ENCODE measurements around the gene GPR50.
A peak's percentile ranks its signal among the peaks of the same experiment; 100 is the strongest.

Gene GPR50

DNA sequence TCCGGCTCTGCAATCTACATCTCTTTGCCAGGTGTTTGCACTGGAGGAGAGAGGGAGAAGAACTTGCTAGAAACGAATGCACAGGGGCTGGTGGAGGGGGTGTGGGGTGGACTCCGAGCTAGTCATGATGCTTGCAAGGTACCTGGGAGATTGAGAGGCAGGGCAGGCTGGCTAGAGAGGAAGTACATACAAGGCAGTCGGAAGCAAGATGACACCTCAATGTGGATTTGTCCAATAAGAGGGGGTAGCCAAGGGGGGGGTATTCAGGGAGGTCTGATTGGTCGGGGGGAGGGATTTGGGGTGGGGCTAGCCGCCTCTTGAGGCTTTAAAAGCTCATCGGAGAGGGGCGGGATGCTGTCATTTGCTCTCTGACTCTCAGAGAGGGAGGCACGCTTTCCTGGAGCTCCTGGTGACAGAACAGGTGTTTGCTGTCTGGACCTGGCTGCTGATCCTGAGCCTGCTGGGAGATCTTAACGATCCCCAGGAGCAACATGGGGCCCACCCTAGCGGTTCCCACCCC is at the start of gene GPR50:
TSS of gene GPR50 (plus strand) at position 354 of the 520 bp plus-strand sequence. CDS start at position 492, 138 bp downstream.
- H3K27me3 ChIP-seq (ENCODE audit: low read depth): peaks cover 57% of the 10 kb centered on the region
- in situ Hi-C loops (cut with MboI; ENCODE audit: low sequenced_read_pairs): no loop called here
- no peak for DNase-seq (ENCODE audit: low spot score in 2 of 2)
- no peaks in the 10 kb centered on the region for H3K36me3 ChIP-seq (replicated peaks)
- no peak within 1 kb of the TSS for H3K4me3 ChIP-seq
- no peaks in the 10 kb centered on the region for H3K9me3 ChIP-seq
- H3K4me1 ChIP-seq: no peaks in the 10 kb centered on the region

DNA sequence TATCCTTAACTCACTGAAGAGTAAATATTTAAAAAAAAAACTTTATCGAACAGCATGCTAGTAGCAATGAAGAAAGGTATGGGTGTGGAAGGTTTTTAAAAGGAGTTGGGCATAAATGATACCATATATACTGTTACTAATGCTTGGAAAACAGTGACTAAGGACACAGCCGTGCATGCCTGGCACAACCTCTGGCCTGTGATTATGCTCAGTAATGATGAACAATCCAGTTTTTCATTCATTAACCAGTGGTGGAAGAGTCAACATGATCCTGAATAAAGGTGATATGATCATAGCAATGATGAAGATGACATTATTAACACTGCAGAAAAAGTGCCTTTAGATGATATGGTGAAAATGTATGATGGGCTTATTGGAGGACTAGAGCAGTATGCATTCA is 43.9 kb upstream of the GPR50 start:
- H3K9me3 ChIP-seq: no peaks in the 10 kb centered on the region
- in situ Hi-C loops (cut with MboI; ENCODE audit: low sequenced_read_pairs): no loop called here
- H3K36me3 ChIP-seq (replicated peaks): no peaks in the 10 kb centered on the region
- DNase-seq (ENCODE audit: low spot score in 2 of 2): no peak
- H3K4me3 ChIP-seq: no peak overlapping the region
- H3K27me3 ChIP-seq (ENCODE audit: low read depth): no peaks in the 10 kb centered on the region
- H3K4me1 ChIP-seq: no peaks in the 10 kb centered on the region

GRCh38 chrX:151151665-151152267 is 24.6 kb upstream of the GPR50 start:
- H3K27me3 ChIP-seq (ENCODE audit: low read depth): peaks cover 20% of the 10 kb centered on the region
- H3K4me3 ChIP-seq: no peak overlapping the region
- no peaks in the 10 kb centered on the region for H3K36me3 ChIP-seq (replicated peaks)
- H3K9me3 ChIP-seq: no peaks in the 10 kb centered on the region
- in situ Hi-C loops (cut with MboI; ENCODE audit: low sequenced_read_pairs): loop anchor here (5.0 to 25.0 kb wide), 3 partner anchors 211 to 531 kb away; no protein-coding TSS in a partner anchor
- H3K4me1 ChIP-seq: no peaks in the 10 kb centered on the region
- peak; percentile 45 to 64 for DNase-seq (ENCODE audit: low spot score in 2 of 2)

GRCh38 chrX:151153086-151153485 is 23.3 kb upstream of the GPR50 start:
- in situ Hi-C loops (cut with MboI; ENCODE audit: low sequenced_read_pairs): loop anchor here (5.0 to 25.0 kb wide), 3 partner anchors 209 to 529 kb away; no protein-coding TSS in a partner anchor
- H3K9me3 ChIP-seq: no peaks in the 10 kb centered on the region

GRCh38 chrX:151153667-151154066 is 22.7 kb upstream of the GPR50 start:
- in situ Hi-C loops (cut with MboI; ENCODE audit: low sequenced_read_pairs): loop anchor here (5.0 to 25.0 kb wide), 3 partner anchors 209 to 529 kb away; no protein-coding TSS in a partner anchor
- H3K36me3 ChIP-seq (replicated peaks): no peaks in the 10 kb centered on the region

More at GRCh38 chrX:151153086-151153485, 23.3 kb upstream of the GPR50 start:
- peaks cover 9% of the 10 kb centered on the region for H3K27me3 ChIP-seq (ENCODE audit: low read depth)
- H3K4me3 ChIP-seq: no peak overlapping the region
- H3K4me1 ChIP-seq: no peaks in the 10 kb centered on the region
- no peaks in the 10 kb centered on the region for H3K36me3 ChIP-seq (replicated peaks)
- DNase-seq (ENCODE audit: low spot score in 2 of 2): peak in 1 of 2 experiments; percentile 27

DNA sequence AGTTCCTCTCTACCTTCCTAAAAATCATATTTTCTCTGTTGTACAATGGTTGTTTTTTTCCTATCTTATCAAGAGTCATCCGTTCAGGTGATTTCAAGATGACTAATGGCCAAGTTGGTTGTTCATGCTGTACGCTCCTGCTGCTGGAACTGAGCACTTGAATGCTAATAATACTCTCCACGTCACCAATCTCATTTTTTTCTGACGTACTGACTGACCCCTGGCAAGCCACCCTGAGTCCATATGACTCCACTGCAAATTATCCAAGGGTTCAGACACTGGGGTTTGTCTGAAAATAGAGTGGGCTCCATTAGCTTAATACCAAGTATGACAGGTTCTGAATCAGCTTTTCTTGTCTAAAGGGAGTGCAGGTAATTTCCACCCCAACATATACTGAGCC is 21.1 kb upstream of the GPR50 start:
- Histone ChIP-seq H3K4me3 (no peak overlapping the region), H3K36me3 (replicated peaks) (no peaks in the 10 kb centered on the region), H3K9me3 (no peaks in the 10 kb centered on the region), H3K4me1 (no peaks in the 10 kb centered on the region), H3K27me3 (ENCODE audit: low read depth) (no peaks in the 10 kb centered on the region)
- in situ Hi-C loops (cut with MboI; ENCODE audit: low sequenced_read_pairs): loop anchor here (25.0 kb wide), 2 partner anchors 207 to 332 kb away; no protein-coding TSS in a partner anchor
- no peak for DNase-seq (ENCODE audit: low spot score in 2 of 2)

More at GRCh38 chrX:151153667-151154066, 22.7 kb upstream of the GPR50 start:
- no peak overlapping the region for H3K4me3 ChIP-seq
- peaks cover 7% of the 10 kb centered on the region for H3K27me3 ChIP-seq (ENCODE audit: low read depth)
- no peak for DNase-seq (ENCODE audit: low spot score in 2 of 2)
- no peaks in the 10 kb centered on the region for H3K4me1 ChIP-seq
- no peaks in the 10 kb centered on the region for H3K9me3 ChIP-seq

DNA sequence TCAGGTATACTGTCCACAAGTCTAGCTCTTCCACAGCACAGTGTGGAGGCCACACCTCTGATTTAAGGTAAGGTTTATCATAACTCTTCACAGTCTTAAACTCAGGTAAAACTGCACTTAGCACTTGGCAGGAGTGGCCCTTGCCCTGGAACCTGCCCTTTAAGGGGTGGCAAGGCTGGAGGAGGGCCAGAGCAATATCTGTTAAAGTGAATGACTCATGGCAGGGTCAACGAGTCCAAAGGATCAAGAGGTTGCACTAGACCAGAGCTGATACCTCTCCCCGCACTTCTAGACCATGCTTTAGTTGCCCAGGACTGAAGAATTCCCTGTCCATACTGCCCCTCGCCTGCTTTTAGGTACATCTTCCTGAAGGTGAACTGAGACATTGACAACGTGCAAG is 14.7 kb upstream of the GPR50 start:
- no peak for DNase-seq (ENCODE audit: low spot score in 2 of 2)
- H3K36me3 ChIP-seq (replicated peaks): no peaks in the 10 kb centered on the region
- H3K9me3 ChIP-seq: no peaks in the 10 kb centered on the region
- no peaks in the 10 kb centered on the region for H3K4me1 ChIP-seq
- in situ Hi-C loops (cut with MboI; ENCODE audit: low sequenced_read_pairs): loop anchor here (25.0 kb wide), 2 partner anchors 201 to 326 kb away; no protein-coding TSS in a partner anchor
- no peak overlapping the region for H3K4me3 ChIP-seq
- H3K27me3 ChIP-seq (ENCODE audit: low read depth): peaks cover 3% of the 10 kb centered on the region; the same call in 1 of the 2 replicates

- in situ Hi-C loops (cut with MboI; ENCODE audit: low sequenced_read_pairs): loop anchor here (25.0 kb wide), 2 partner anchors 194 to 319 kb away; no protein-coding TSS in a partner anchor
These were observed 8.5 kb upstream of the GPR50 start for GRCh38 chrX:151167791-151168345.

DNA sequence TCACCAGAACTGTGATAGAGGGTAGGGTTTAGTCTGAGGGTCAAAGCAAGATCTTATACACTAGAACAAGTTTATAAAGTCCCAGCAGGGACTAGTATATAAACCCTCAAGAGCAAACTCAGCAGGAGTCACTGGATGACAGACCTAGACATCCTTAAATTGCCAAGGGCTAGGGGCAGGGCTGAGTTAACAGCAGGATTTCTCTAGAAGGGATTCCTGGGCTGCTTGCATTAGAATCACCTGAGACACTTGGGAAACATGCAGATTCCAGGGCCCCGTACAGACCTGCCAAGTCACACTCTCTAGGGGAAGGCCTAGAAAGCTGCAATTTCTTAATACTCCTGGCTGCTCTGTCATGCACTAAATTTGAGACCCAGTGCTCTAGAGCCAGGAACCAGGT is 6.6 kb upstream of the GPR50 start:
- no peak overlapping the region for H3K4me3 ChIP-seq
- no peaks in the 10 kb centered on the region for H3K36me3 ChIP-seq (replicated peaks)
- H3K27me3 ChIP-seq (ENCODE audit: low read depth): peaks cover 7% of the 10 kb centered on the region
- in situ Hi-C loops (cut with MboI; ENCODE audit: low sequenced_read_pairs): loop anchor here (25.0 kb wide), 2 partner anchors 193 to 318 kb away; no protein-coding TSS in a partner anchor
- no peaks in the 10 kb centered on the region for H3K9me3 ChIP-seq
- no peaks in the 10 kb centered on the region for H3K4me1 ChIP-seq
- no peak for DNase-seq (ENCODE audit: low spot score in 2 of 2)

More at GRCh38 chrX:151167791-151168345, 8.5 kb upstream of the GPR50 start:
- no peak for DNase-seq (ENCODE audit: low spot score in 2 of 2)
- no peaks in the 10 kb centered on the region for H3K4me1 ChIP-seq
- no peaks in the 10 kb centered on the region for H3K36me3 ChIP-seq (replicated peaks)
- H3K27me3 ChIP-seq (ENCODE audit: low read depth): peaks cover 3% of the 10 kb centered on the region; the same call in 1 of the 2 replicates
- H3K4me3 ChIP-seq: no peak overlapping the region
- H3K9me3 ChIP-seq: no peaks in the 10 kb centered on the region

DNA sequence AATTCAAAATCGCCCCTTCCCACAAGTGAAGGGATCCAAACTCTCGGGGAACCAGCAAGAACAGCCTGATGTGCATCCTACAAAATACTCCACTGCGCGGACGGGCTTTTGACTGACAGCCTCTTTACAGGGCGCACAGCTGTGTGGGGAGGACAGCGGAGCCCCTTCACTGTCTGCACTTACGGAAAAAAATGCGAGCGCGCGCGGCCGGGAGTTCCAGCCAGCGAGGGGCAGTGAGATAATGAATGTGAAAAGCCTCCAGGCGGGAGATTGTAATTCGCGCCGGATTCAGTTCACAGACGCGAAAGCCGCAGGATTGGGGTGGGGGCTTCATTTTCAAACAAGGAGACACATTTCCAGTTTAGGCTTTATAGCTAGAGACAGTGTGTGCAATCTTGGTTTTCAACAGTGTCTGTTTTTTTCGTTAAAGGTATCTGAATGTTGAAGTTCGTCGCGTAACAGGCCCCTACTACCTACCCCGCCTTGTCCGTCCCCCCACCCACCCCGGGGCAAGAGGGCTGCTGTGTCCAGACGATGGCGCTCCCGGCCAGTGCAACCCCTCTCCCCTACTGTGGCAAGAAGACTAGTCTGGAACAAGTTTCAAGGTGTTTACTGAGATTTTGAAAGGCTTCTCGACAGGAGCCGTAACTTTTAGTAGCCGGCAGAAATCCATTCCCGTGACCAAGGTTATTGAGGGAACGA is 1.7 kb upstream of the GPR50 start:
- H3K4me1 ChIP-seq: no peaks in the 10 kb centered on the region
- in situ Hi-C loops (cut with MboI; ENCODE audit: low sequenced_read_pairs): loop anchor here (25.0 kb wide), 2 partner anchors 188 to 313 kb away; no protein-coding TSS in a partner anchor
- peak in 1 of 2 experiments; percentile 29 for DNase-seq (ENCODE audit: low spot score in 2 of 2)
- H3K36me3 ChIP-seq (replicated peaks): no peaks in the 10 kb centered on the region
- peaks cover 44% of the 10 kb centered on the region for H3K27me3 ChIP-seq (ENCODE audit: low read depth)
- H3K4me3 ChIP-seq: no peak overlapping the region
- H3K9me3 ChIP-seq: no peaks in the 10 kb centered on the region

DNA sequence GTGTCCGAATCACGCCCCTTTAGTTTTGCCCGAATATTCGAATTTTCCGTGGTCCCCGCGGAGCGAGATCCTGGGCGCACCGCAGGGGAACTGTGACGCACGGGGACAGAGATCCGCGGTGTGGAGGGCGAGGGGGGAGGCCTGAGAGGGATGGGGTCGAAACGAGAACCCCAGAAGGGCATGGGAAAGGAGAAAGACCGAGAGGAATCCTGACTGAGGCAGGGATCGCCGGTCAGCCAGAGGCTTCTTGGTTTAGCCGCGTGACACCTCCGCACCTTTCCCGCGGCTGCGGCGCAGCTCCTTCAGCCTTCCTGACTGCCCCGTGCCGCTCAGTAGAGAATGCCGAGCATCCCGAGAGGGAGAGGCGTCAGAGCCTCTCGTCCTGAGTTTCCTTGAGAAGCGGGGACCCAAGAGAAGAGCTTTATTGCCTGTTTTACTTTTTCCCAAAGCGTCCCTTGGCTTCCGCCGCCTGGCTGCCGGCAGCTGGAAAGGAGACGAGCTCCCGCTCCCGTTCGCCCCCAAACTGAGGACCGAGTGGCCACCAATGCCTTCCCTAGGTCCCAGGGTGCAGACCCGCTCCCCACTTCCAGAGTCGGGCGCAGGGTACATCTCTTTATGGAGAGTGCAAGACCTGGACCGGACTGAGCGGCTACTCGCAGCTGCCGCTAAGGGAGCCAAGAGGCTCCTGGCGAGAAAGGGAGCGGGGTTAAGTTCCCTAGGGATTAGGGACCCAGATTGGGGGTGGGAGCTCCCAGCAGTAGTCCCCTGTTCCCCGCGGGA is 911 bp upstream of the GPR50 start:
- in situ Hi-C loops (cut with MboI; ENCODE audit: low sequenced_read_pairs): no loop called here
- Histone ChIP-seq H3K4me1 (no peaks in the 10 kb centered on the region), H3K36me3 (replicated peaks) (no peaks in the 10 kb centered on the region), H3K27me3 (ENCODE audit: low read depth) (peaks cover 52% of the 10 kb centered on the region), H3K9me3 (no peaks in the 10 kb centered on the region), H3K4me3 (no peak overlapping the region)
- no peak for DNase-seq (ENCODE audit: low spot score in 2 of 2)

- H3K36me3 ChIP-seq (replicated peaks): no peaks in the 10 kb centered on the region
- no peak for DNase-seq (ENCODE audit: low spot score in 2 of 2)
- in situ Hi-C loops (cut with MboI; ENCODE audit: low sequenced_read_pairs): no loop called here
- H3K27me3 ChIP-seq (ENCODE audit: low read depth): peaks cover 67% of the 10 kb centered on the region
- no peak overlapping the region for H3K4me3 ChIP-seq
- H3K9me3 ChIP-seq: no peaks in the 10 kb centered on the region
- no peaks in the 10 kb centered on the region for H3K4me1 ChIP-seq
These were observed 1.0 kb downstream of the GPR50 start for GRCh38 chrX:151177141-151178027.

Measured in HAP-1 (cell line).